CD4-positive, alpha-beta T cell treated with Interleukin-15 for 1 hour (primary cell): ENCODE data around the gene RNF157.
"Not testable (repeated sequence)": the region's sequence is repeated elsewhere in the genome, so short reads cannot be mapped to it uniquely, and the experiment has no call there.

Experiments used
- DNase-seq: peaks from one replicate; pipeline ENCODE4 v3.0.0-alpha.2; 2020

The RNF157 gene

GRCh38 chr17:76232342-76232741, 8.0 kb downstream of the RNF157 start:
- no peak for DNase-seq

GRCh38 chr17:76226749-76227148, 13.5 kb downstream of the RNF157 start:
- not testable (repeated sequence) for DNase-seq

GRCh38 chr17:76225373-76226086, 14.8 kb downstream of the RNF157 start:
- not testable (repeated sequence) for DNase-seq

- no peak for DNase-seq
These were observed 16.5 kb downstream of the RNF157 start for GRCh38 chr17:76223802-76224201.

GRCh38 chr17:76219670-76220383, 20.5 kb downstream of the RNF157 start:
- no peak for DNase-seq

GRCh38 chr17:76217081-76217480, 23.2 kb downstream of the RNF157 start:
- no peak for DNase-seq

- no peak for DNase-seq
These were observed 26.8 kb downstream of the RNF157 start for GRCh38 chr17:76213491-76213890.

- DNase-seq = no peak
These were observed 32.2 kb downstream of the RNF157 start for GRCh38 chr17:76208120-76208519.

- no peak for DNase-seq
These were observed 32.8 kb downstream of the RNF157 start for GRCh38 chr17:76207275-76208059.

GRCh38 chr17:76205542-76206144, 34.6 kb downstream of the RNF157 start:
- DNase-seq = not testable (repeated sequence)

GRCh38 chr17:76204277-76204676, 36.0 kb downstream of the RNF157 start:
- no peak for DNase-seq

- DNase-seq = no peak
These were observed 39.9 kb downstream of the RNF157 start for GRCh38 chr17:76200354-76200753.

- DNase-seq = peak; percentile 81
These were observed 40.8 kb downstream of the RNF157 start for GRCh38 chr17:76199469-76199868.

- no peak for DNase-seq
These were observed 41.6 kb downstream of the RNF157 start for GRCh38 chr17:76198702-76199101.

- no peak for DNase-seq
These were observed 42.4 kb downstream of the RNF157 start for GRCh38 chr17:76197911-76198310.

- DNase-seq = no peak
These were observed 43.6 kb downstream of the RNF157 start for GRCh38 chr17:76196675-76197074.

- DNase-seq = no peak
These were observed 44.8 kb downstream of the RNF157 start for GRCh38 chr17:76195281-76196096.

- DNase-seq = no peak
These were observed 46.7 kb downstream of the RNF157 start for GRCh38 chr17:76193591-76193990.

- peak; percentile 70 for DNase-seq
These were observed 48.4 kb downstream of the RNF157 start for GRCh38 chr17:76191896-76192295.

GRCh38 chr17:76189741-76190140, 50.6 kb downstream of the RNF157 start:
- DNase-seq = no peak

- no peak for DNase-seq
These were observed 51.0 kb downstream of the RNF157 start for GRCh38 chr17:76189247-76189646.
